ENCODE results near the gene THSD4.

THSD4 gene

DNA sequence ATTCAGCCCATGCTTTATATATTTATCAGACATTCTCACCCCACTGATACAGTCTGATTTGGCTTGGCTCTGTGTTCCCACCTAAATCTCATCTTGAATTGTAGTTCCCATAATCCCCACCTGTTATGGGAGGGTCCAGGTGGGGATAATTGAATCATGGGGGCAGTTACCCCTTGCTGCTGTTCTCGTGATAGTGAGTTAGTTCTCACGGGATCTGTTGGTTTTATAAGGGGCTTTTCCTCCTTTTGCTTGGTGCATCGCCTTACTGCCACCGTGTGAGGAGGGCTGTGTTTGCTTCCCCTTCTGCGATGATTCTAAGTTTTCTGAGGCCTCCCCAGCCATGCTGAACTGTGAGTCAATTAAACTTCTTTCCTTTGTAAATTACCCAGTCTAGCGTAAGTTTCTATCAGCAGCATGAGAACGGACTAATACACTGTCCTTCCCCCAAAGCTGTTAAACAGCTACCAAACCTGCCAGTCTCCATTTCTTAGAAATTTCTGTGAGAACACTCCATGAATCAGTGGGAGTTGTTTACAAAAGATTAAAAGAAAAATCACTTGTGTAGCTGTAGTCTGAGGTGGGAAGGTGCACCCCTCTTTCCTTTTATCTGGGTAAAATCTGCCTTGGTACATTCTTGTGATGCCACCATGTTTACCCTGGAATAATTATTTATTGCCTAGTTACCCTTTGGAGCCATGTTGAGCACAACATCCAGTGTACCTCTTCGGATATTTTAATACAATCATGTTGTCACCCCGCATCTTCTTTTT, 160.5 kb downstream of the THSD4 start:
- H3K27ac ChIP-seq, result no peak overlapping the region
- no peak for TF ChIP-seq ZFX (IDR thresholded peaks at IDR 0.05)
- TF ChIP-seq, protein P1, sequence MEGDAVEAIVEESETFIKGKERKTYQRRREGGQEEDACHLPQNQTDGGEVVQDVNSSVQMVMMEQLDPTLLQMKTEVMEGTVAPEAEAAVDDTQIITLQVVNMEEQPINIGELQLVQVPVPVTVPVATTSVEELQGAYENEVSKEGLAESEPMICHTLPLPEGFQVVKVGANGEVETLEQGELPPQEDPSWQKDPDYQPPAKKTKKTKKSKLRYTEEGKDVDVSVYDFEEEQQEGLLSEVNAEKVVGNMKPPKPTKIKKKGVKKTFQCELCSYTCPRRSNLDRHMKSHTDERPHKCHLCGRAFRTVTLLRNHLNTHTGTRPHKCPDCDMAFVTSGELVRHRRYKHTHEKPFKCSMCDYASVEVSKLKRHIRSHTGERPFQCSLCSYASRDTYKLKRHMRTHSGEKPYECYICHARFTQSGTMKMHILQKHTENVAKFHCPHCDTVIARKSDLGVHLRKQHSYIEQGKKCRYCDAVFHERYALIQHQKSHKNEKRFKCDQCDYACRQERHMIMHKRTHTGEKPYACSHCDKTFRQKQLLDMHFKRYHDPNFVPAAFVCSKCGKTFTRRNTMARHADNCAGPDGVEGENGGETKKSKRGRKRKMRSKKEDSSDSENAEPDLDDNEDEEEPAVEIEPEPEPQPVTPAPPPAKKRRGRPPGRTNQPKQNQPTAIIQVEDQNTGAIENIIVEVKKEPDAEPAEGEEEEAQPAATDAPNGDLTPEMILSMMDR (conservative IDR thresholded peaks at IDR 0.05), result no peak

DNA sequence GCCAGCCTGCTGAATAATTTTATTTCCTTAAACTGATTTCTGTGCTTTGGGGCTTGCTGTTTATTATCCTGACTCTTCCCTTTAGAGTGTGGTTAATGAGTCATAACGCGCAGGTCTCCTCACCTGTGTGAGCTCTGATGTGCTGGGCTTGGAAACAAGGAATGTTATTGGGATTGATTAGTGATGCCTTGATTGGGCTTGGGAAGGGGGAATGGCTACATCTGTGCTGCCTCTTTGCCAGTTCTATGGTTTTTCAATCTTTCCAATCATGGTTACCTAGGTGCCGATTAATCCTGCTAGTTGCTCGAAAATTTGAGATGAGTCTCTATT, 161.0 kb downstream of the THSD4 start:
- H3K27ac ChIP-seq, result no peak overlapping the region
- TF ChIP-seq, protein P1 (conservative IDR thresholded peaks at IDR 0.05), result no peak
- TF ChIP-seq ZFX (IDR thresholded peaks at IDR 0.05), result no peak

DNA sequence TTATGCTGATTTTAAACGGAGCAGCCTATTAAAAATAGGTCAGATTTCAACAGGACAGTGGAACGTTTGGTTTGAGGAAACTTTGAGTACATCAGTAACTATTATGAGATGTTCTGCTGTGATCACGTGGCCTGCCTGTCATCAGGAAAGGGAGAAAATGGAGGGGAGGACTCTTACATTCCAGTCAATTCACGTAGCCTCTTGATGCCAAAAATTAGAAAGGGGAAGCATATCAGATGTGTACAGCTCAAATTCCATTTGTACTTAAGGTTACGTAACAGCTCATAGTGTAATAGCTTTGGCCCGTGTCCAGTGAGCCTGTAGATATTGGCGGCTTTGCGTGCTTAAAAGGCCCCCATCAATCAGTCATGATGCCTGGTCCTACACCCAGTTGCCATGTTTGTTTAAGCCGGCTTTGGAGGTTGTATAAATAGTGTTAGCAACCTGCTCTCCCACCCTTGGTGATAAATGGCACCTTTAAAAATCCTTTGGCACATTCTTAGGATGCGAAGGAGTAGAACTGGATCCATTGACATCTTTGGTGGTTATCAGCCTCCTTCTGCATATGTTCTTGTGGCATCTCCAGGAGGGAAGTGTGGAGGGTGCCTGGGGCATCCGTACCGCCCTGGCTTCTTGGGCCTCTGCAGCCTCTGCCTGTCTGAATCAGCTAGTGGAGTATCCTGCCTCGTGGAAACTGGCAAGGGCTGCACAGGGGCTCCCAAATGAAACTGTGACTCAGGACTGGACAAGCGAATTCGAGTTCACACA, 163.9 kb downstream of the THSD4 start:
- peak overlapping the region; percentile 48 for H3K27ac ChIP-seq

DNA sequence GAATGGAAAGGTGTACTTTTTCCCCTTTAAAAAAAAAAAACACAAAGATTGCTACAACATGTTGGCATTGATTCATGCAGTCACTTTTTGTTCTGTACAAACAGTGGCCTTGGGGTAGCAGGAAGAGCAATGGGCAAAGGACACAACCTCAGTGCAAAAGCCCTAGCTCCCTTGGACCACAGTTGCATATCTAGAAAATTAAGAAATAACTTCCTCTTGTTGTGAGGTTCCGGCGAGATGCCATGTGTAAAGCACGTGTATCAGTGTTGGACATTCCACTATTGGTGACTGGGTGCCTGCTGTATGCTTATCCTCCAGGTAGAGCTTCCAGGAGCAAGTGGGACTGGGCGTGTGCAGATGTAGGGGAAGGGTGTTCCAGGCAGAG, 164.5 kb downstream of the THSD4 start:
- peak overlapping the region; percentile 48 for H3K27ac ChIP-seq
- no peak for TF ChIP-seq ZFX (IDR thresholded peaks at IDR 0.05)

More for the DNA sequence above, 163.9 kb downstream of the THSD4 start:
- no peak for TF ChIP-seq ZFX (IDR thresholded peaks at IDR 0.05)

DNA sequence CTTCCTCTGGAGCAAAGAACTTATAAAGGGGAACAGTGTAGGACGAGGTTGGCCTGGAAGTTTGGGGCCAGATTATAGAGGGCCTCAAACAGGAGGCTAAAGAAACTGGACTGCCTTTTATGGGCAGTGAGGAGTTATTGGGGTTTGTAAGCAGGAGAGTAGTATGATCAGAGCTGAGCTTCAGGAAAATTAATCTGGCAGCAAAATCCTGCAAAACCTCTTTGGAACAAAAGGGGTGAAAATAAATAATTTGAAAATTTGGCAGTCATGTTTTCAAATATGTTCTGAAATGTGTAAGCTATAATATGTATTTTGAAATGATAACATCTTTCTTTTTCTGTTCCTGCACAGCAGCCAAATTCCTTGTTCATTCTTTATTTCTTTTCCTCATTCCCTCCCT, 164.9 kb downstream of the THSD4 start:
- TF ChIP-seq ZFX (IDR thresholded peaks at IDR 0.05), result no peak
- TF ChIP-seq, protein P1 (conservative IDR thresholded peaks at IDR 0.05), result no peak
- peak overlapping the region; percentile 48 for H3K27ac ChIP-seq

DNA sequence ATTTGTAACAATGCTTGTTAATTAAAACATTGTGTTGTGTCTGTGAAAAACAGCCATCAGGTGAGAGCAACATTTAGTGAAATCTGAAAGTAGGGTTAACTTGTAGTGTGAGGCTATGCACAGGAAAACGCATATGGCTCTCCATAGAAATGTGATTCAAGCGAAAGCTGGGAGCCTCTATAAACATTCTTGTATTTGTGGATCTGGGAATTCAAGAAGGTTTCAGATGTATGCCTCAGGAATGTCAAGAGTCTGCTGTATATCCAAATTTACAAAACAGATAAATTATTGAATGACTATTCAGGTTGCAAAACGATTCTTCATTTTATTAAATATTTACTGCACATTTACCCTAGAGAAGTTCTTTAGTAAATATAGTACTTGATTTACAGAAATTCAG, 166.0 kb downstream of the THSD4 start:
- TF ChIP-seq, protein P1 (conservative IDR thresholded peaks at IDR 0.05), result no peak
- no peak for TF ChIP-seq ZFX (IDR thresholded peaks at IDR 0.05)

DNA sequence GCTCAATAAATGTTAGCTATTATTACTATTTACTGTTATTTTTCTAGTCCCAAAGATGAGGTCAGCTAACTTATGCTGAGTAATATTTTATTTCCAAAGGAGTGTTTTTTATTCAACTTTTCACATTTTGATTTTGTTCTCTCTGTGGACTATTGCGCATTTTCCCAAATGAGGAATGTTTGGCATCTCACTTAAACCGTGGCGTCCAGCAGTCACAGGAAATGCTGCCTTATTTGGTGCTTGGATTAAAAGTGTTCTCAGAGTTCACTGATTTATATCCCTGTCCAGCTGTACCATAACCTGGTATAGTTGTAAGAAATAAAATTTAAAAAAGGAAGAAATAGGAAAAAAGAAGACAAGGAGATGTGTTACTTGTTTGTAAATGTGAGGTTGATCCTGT, 166.8 kb downstream of the THSD4 start:
- no peak for TF ChIP-seq ZFX (IDR thresholded peaks at IDR 0.05)
- TF ChIP-seq, protein P1 (conservative IDR thresholded peaks at IDR 0.05), result no peak
- no peak overlapping the region for H3K27ac ChIP-seq

More for the DNA sequence above, 166.0 kb downstream of the THSD4 start:
- H3K27ac ChIP-seq, result no peak overlapping the region

DNA sequence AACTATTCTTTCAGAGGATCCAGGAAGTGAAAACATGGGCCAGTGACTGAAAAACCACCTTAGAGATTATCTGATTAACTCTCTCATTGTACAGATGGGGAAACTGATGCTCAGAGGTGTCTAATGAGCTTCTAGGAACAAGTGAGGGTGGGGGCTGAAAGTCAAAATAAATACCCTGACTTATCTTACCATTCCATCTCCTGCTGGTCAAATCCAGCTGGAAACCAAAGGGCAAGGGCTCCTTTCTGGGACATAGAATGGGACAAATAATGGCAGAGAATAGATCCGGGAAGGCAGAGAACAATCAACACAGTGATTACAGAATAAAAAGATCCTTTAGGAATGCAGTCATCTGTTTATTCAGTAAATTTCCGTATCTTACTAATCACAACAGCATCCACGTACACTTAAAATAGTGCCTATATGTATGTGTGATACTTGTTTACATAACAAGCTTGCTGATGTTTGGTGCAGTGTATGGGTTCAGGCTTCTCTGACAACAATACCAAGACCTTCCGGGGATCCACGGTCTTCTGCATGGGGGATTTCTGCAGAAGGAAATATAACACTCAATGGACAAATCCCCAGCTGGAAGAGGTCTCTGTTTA, 173.2 kb downstream of the THSD4 start:
- peak overlapping the region; percentile 14 for H3K27ac ChIP-seq
- no peak for TF ChIP-seq ZFX (IDR thresholded peaks at IDR 0.05)
- TF ChIP-seq, protein P1 (conservative IDR thresholded peaks at IDR 0.05), result no peak

Measured in C4-2B (cell line).